Parathyroid adenoma (tissue), 2 donors: ENCODE measurements around the gene ZIM2.

ENCODE experiments used
- H2AFZ ChIP-seq: fragments of 300-600 bp; sonication (generic); one replicate; pipeline ENCODE4 v1.7.0; 2017; ENCODE audit warnings: antibody characterized with exemption, mild to moderate bottlenecking
- H3K27ac ChIP-seq: fragments of 300-600 bp; sonication (generic); one replicate; pipeline ENCODE4 v1.7.0; 2017
- H3K27me3 ChIP-seq: fragments of 300-600 bp; sonication (generic); one replicate; pipeline ENCODE4 v1.7.0; 2017; ENCODE audit warnings: low read length; ENCODE audit not compliant: control insufficient read depth, insufficient read depth
- H3K36me3 ChIP-seq: fragments of 300-600 bp; sonication (generic); one replicate; pipeline ENCODE4 v1.7.0; 2017; ENCODE audit warnings: low read length; ENCODE audit not compliant: control insufficient read depth, insufficient read depth
- H3K4me1 ChIP-seq: fragments of 300-600 bp; sonication (generic); one replicate; pipeline ENCODE4 v1.7.0; 2017; ENCODE audit warnings: control low read depth
- H3K4me2 ChIP-seq: fragments of 300-600 bp; sonication (generic); one replicate; pipeline ENCODE4 v1.7.0; 2017; ENCODE audit warnings: low read length
- H3K4me3 ChIP-seq: fragments of 300-600 bp; sonication (generic); one replicate; pipeline ENCODE4 v1.7.0; 2017; ENCODE audit warnings: low read depth, low read length
- H3K79me2 ChIP-seq: fragments of 300-600 bp; sonication (generic); one replicate; pipeline ENCODE4 v1.7.0; 2017; ENCODE audit warnings: control low read depth
- H3K9ac ChIP-seq: fragments of 300-600 bp; sonication (generic); one replicate; pipeline ENCODE4 v1.7.0; 2017; ENCODE audit warnings: mild to moderate bottlenecking
- H3K9me3 ChIP-seq: fragments of 300-600 bp; sonication (generic); one replicate; pipeline ENCODE4 v1.7.0; 2017; ENCODE audit warnings: low read length; ENCODE audit not compliant: control insufficient read depth
- CTCF ChIP-seq: fragments of 300-600 bp; sonication (generic); IDR thresholded peaks from one replicate; pipeline ENCODE4 v1.7.0; 2017; ENCODE audit warnings: antibody characterized with exemption, mild to moderate bottlenecking
- donor health status: primary hyperparathyroidism.

Gene ZIM2

GRCh38 chr19:56840451-56841192 is at the start of gene ZIM2, which contains the start of gene PEG3:
Gene ZIM2 (minus strand): TSS chr19:56840726. CDS start chr19:56824277, 16,449 bp downstream.
Gene PEG3 (minus strand): TSS chr19:56840726. CDS start chr19:56824655, 16,071 bp downstream.
- H3K4me2 ChIP-seq, result peak within 1 kb of the TSS; percentile 78
- no peaks in the 10 kb centered on the region for H3K9me3 ChIP-seq
- peak within 1 kb of the TSS; percentile 84 for H3K27ac ChIP-seq
- peak within 1 kb of the TSS; percentile 58 for H3K4me3 ChIP-seq
- H3K27me3 ChIP-seq, result no peaks in the 10 kb centered on the region
- H3K9ac ChIP-seq, result peak within 1 kb of the TSS; percentile 35
- peak within 1 kb of the TSS; percentile 82 for H2AFZ ChIP-seq
- TF ChIP-seq CTCF, result no peak
- no peaks in the 10 kb centered on the region for H3K79me2 ChIP-seq
- H3K4me1 ChIP-seq, result no peaks in the 10 kb centered on the region
- H3K36me3 ChIP-seq, result no peaks in the 10 kb centered on the region

- no peaks in the 10 kb centered on the region for H3K9me3 ChIP-seq
- no peaks in the 10 kb centered on the region for H3K4me1 ChIP-seq
- H3K27ac ChIP-seq, result no peak overlapping the region
- H3K79me2 ChIP-seq, result no peaks in the 10 kb centered on the region
- H3K9ac ChIP-seq, result no peak overlapping the region
- H3K36me3 ChIP-seq, result no peaks in the 10 kb centered on the region
- H3K4me2 ChIP-seq, result no peak overlapping the region
- no peaks in the 10 kb centered on the region for H3K27me3 ChIP-seq
- peak overlapping the region; percentile 8 for H2AFZ ChIP-seq
- no peak for TF ChIP-seq CTCF
- H3K4me3 ChIP-seq, result no peak overlapping the region
Measured at GRCh38 chr19:56885173-56885985, 44.9 kb upstream of the ZIM2 start.

- no peak for TF ChIP-seq CTCF
- Histone ChIP-seq H3K9me3 (no peaks in the 10 kb centered on the region), H3K79me2 (no peaks in the 10 kb centered on the region), H2AFZ (no peak overlapping the region), H3K4me3 (no peak overlapping the region), H3K27ac (no peak overlapping the region), H3K27me3 (no peaks in the 10 kb centered on the region), H3K9ac (no peak overlapping the region), H3K4me1 (no peaks in the 10 kb centered on the region), H3K4me2 (no peak overlapping the region), H3K36me3 (no peaks in the 10 kb centered on the region)
Measured at GRCh38 chr19:56884441-56884840, 43.9 kb upstream of the ZIM2 start.

GRCh38 chr19:56880592-56881190 is 40.2 kb upstream of the ZIM2 start:
- Histone ChIP-seq H3K4me2 (no peak overlapping the region), H3K4me3 (no peak overlapping the region), H3K36me3 (no peaks in the 10 kb centered on the region), H3K27ac (no peak overlapping the region), H3K27me3 (no peaks in the 10 kb centered on the region), H3K79me2 (no peaks in the 10 kb centered on the region), H3K4me1 (no peaks in the 10 kb centered on the region), H3K9ac (no peak overlapping the region), H2AFZ (no peak overlapping the region), H3K9me3 (no peaks in the 10 kb centered on the region)
- TF ChIP-seq CTCF, result no peak
